Brain microvascular endothelial cell (primary cell): ENCODE measurements around the gene TFEB.

ENCODE experiments used
- DNase-seq: peaks from one replicate; pipeline ENCODE4 v3.0.0-alpha.2; 2020
- H3K27ac ChIP-seq: fragments of 250-450 bp; sonication (Bioruptor Pico); 2 replicates; pipeline ENCODE4 v1.5.1; 2020; ENCODE audit warnings: mild to moderate bottlenecking, moderate library complexity
- H3K27me3 ChIP-seq: fragments of 250-450 bp; sonication (Bioruptor Pico); replicated peaks from 2 replicates; pipeline ENCODE4 v1.5.1; 2020; ENCODE audit warnings: mild to moderate bottlenecking
- H3K36me3 ChIP-seq: fragments of 250-450 bp; sonication (Bioruptor Pico); replicated peaks from 2 replicates; pipeline ENCODE4 v1.5.1; 2020; ENCODE audit warnings: mild to moderate bottlenecking
- H3K4me3 ChIP-seq: 2 replicates; pipeline ENCODE4 v1.5.1; 2011; ENCODE audit warnings: low read depth, mild to moderate bottlenecking, control low read depth, low read length, moderate library complexity
- in situ Hi-C: cut with HindIII; loops from 2 replicates; pipeline ENCODE4 v1.10.0; 2017; ENCODE audit warnings: low sequenced_read_pairs, low pct_ligation_motif_present
- TF ChIP-seq, protein P1 (sequence below): IDR thresholded peaks from 2 replicates; pipeline ENCODE4 v1.5.1; 2011; ENCODE audit warnings: low read depth, mild to moderate bottlenecking, moderate library complexity, low read length, control low read depth, inconsistent platforms; ENCODE audit errors: missing control alignments

The TFEB gene

DNA sequence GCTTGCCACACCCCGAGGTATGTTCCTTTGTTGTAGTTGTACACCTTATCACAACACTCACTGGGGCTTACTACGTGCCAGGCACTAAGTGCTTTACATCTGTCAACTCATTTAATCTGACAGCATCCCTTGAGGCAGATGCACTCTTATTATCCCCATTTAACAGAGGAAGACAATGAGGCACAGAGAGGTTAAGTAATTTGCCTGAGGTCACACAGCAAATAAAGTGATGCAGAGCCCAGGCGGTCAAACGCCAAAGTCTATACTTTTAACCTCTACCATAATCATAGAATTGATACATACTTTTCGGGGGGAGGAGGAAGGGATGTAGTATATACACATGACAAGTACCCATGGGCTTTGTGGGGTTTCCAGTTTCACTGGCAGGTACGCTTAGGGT is 59.4 kb downstream of the TFEB start:
- H3K27me3 ChIP-seq: peaks cover 4% of the 10 kb centered on the region
- in situ Hi-C loops: no loop called here
- no peak overlapping the region for H3K27ac ChIP-seq
- no peak for DNase-seq
- H3K4me3 ChIP-seq: no peak overlapping the region
- TF ChIP-seq, protein P1, sequence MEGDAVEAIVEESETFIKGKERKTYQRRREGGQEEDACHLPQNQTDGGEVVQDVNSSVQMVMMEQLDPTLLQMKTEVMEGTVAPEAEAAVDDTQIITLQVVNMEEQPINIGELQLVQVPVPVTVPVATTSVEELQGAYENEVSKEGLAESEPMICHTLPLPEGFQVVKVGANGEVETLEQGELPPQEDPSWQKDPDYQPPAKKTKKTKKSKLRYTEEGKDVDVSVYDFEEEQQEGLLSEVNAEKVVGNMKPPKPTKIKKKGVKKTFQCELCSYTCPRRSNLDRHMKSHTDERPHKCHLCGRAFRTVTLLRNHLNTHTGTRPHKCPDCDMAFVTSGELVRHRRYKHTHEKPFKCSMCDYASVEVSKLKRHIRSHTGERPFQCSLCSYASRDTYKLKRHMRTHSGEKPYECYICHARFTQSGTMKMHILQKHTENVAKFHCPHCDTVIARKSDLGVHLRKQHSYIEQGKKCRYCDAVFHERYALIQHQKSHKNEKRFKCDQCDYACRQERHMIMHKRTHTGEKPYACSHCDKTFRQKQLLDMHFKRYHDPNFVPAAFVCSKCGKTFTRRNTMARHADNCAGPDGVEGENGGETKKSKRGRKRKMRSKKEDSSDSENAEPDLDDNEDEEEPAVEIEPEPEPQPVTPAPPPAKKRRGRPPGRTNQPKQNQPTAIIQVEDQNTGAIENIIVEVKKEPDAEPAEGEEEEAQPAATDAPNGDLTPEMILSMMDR: no peak
- no peaks in the 10 kb centered on the region for H3K36me3 ChIP-seq

DNA sequence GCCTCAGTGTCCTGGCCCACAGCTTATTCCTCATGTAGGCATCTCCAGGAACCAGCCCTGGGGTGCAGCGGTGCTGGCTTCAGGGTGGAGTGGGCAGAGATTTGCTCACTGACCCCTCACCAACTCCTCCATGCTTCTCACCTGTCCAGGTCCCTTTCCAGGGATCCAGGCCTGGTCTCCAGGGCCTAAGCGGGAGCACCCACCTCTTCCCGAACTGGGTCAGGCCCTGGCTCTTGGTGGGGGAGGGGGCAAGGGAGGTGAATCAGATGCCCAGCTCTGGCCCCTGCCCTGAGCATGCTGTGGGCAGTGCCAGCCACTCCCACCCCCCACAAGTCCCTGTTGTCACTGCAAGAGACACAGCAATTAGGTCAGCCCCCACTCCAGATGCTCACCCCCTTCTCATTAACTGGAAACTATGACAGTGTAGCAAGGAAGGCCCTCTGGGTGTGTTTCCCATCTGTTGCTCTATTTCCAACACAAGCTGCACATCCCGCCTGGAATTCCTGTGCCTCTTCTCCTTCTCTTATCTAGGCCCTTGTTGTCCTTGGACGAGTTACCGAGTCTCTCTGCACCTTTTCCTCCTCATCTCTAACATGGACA is 60.1 kb downstream of the TFEB start:
- no peak for DNase-seq
- Histone ChIP-seq H3K27me3 (peaks cover 4% of the 10 kb centered on the region), H3K27ac (no peak overlapping the region), H3K36me3 (no peaks in the 10 kb centered on the region), H3K4me3 (no peak overlapping the region)
- TF ChIP-seq, protein P1: no peak
- in situ Hi-C loops: no loop called here

DNA sequence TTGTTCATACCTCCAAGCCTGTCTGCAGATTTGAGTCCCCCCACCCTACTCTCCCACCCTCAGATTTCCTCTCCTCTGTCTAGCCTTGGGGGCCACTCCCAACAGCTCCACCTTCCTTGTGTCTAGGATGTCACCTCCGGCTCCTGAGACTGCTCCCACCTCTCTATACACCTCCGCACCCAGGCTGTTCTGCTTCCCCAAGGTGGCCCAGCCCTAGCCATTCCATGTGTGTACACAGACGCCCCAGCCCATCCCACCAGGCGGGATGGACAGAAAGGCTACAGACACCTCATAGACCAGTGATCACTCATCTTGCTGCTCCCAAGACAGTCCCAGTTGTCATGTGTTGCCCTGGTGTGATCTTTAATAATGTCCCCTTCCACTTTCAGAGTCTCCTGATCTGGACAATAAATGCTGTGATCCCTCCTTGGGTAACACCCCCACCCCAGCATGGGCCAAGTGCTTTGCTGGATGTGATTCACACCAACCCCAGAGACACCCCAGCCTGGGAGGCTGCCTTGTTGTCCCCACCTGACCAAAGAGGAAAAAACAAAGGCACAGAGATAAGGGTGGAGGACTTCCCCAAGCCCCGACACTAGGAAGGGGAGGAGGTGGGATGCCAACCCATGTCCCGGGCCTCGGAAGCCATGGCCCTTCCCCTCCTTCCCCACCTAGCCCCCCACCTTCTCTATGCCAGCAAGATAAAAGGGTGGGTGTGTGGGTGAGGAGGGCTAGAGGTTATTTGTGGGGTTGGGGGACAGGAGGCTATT is 61.0 kb downstream of the TFEB start:
- H3K4me3 ChIP-seq: no peak overlapping the region
- H3K27ac ChIP-seq: no peak overlapping the region
- H3K36me3 ChIP-seq: no peaks in the 10 kb centered on the region
- TF ChIP-seq, protein P1: no peak
- in situ Hi-C loops: no loop called here
- H3K27me3 ChIP-seq: peaks cover 4% of the 10 kb centered on the region
- DNase-seq: no peak

DNA sequence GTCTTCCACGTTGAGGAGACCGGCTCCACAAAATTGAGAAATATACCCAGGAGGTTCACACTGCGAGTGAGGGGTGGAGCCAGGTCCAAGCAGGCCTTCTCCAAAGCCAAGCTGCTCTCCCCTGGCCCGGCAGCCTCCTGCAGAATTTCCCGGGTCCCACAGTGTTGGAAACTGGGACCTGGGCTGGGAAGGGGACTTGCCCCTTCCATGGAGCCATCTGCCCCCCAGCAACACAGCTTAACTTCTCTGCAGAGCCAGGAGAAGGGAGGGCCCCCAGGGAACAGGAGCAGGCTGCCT is 61.8 kb downstream of the TFEB start:
- no peak for DNase-seq
- H3K27me3 ChIP-seq: peaks cover 4% of the 10 kb centered on the region
- no peaks in the 10 kb centered on the region for H3K36me3 ChIP-seq
- TF ChIP-seq, protein P1: no peak
- in situ Hi-C loops: no loop called here
- H3K4me3 ChIP-seq: no peak overlapping the region
- H3K27ac ChIP-seq: no peak overlapping the region

DNA sequence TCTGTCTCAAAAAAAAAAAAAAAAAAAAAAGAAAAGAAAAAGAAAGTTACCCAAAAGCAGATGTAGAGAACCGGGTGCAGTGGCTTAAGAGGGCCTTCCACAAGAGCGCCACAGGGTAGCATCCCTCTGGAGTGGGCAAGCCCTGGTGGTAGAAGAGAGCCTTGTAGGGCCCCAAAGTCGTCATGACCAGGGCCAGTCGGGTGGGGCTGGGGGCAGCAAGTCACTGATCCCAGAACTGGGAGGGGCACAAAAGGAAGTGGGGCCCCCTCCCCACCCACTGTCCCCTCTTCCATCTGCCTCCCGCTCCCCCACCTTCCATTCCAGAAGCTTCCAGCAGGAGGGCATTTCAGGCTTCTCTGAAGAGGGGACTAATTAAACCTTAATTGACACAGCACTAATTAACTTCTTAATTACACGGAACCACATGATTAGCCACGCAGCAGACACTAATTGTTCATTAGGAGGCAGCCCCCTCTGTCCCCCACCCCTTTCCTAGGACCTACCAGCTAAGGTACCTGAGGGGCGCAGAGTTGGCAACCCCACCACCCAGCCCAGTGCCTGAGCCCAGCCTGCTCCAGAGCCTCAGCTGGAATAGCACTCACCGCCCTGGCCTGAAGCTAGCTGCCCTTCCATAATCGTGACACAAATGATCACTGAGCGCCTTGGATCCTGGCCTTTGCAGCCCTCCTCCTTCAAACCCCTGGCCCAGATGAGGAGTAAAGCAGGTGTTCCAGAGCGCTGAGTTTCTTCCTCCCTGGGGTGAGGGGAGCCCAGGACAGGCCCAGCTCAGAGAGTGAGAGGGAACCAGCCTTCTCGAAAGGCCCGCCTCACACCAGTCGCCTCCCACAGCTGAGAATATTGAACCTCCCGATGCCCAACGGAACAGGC is 62.3 kb downstream of the TFEB start:
- peaks cover 4% of the 10 kb centered on the region for H3K27me3 ChIP-seq
- H3K27ac ChIP-seq: no peak overlapping the region
- TF ChIP-seq, protein P1: no peak
- DNase-seq: no peak
- no peak overlapping the region for H3K4me3 ChIP-seq
- no peaks in the 10 kb centered on the region for H3K36me3 ChIP-seq
- in situ Hi-C loops: no loop called here
